SH-SY5Y (cell line): Measurements from ENCODE around the gene MRPL20.

Source experiments
- GATA2 ChIP-seq: IDR thresholded peaks from 2 replicates; pipeline ENCODE4 v1.6.1; 2011; ENCODE audit warnings: mild to moderate bottlenecking, low read depth, low read length
- GATA3 ChIP-seq: IDR thresholded peaks from 2 replicates; pipeline ENCODE4 v1.6.1; 2011; ENCODE audit warnings: low read depth, mild to moderate bottlenecking, low read length, moderate library complexity

- TF ChIP-seq GATA2 (no peak), GATA3 (no peak)
These were observed 19.0 kb downstream of the MRPL20 start for GRCh38 chr1:1388078-1388472.
